Measurements from ENCODE around the gene AHNAK.
A peak's percentile ranks its signal among the peaks of the same experiment; 100 is the strongest.

The AHNAK gene

DNA sequence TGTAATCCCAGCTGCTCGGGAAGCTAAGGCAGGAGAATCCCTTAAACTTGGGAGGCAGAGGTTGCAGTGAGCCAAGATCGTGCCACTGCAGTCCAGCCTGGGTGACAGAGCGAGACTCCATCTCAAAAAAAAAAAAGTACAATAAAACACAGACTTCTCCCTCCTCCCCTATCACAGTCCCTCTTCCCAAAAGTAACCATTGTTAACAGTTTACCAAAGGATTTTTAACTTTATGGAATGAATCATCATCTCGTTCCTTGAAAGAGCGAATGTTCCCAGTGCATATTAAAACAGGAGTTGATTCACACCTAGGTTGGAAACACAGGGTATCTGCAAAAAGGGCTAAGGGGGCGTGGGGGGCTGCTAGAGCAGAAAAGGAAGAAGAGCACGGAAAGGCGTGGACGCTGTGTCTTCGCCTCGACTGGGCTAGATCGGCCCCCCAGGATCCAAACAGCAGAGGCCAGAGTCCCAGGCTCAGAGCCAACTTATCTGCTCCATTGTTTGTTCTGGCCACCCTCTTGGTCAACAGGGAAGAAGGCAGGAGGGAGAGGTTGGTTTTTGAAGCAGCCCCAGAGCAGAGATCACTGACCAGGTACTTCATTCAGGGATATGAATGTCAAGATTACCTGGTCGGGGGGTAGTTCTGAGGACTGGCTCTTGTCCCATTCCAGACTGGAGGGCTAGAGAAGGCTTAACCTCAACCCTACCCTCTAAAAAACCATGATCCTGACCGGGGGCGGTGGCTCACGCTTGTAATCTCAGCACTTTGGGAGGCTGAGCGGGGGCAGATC lies 2.1 kb upstream of the AHNAK start:
- Histone ChIP-seq H3K27me3 (replicated peaks) (no peaks in the 10 kb centered on the region), H3K36me3 (replicated peaks) (no peaks in the 10 kb centered on the region), H3K27ac (no peak overlapping the region), H3K4me3 (ENCODE audit: low read depth, low read length) (no peak overlapping the region)
- no peak for DNase-seq
- TF ChIP-seq, protein P1, sequence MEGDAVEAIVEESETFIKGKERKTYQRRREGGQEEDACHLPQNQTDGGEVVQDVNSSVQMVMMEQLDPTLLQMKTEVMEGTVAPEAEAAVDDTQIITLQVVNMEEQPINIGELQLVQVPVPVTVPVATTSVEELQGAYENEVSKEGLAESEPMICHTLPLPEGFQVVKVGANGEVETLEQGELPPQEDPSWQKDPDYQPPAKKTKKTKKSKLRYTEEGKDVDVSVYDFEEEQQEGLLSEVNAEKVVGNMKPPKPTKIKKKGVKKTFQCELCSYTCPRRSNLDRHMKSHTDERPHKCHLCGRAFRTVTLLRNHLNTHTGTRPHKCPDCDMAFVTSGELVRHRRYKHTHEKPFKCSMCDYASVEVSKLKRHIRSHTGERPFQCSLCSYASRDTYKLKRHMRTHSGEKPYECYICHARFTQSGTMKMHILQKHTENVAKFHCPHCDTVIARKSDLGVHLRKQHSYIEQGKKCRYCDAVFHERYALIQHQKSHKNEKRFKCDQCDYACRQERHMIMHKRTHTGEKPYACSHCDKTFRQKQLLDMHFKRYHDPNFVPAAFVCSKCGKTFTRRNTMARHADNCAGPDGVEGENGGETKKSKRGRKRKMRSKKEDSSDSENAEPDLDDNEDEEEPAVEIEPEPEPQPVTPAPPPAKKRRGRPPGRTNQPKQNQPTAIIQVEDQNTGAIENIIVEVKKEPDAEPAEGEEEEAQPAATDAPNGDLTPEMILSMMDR (IDR thresholded peaks at IDR 0.05; ENCODE audit: low read depth, low read length, missing control alignments), result no peak
- in situ Hi-C loops (cut with HindIII; ENCODE audit: low pct_ligation_motif_present, low sequenced_read_pairs), result no loop called here

GRCh38 chr11:62547691-62548281 lies 1.2 kb upstream of the AHNAK start:
- no peak for DNase-seq
- Histone ChIP-seq H3K27ac (no peak overlapping the region), H3K27me3 (replicated peaks) (no peaks in the 10 kb centered on the region), H3K4me3 (ENCODE audit: low read depth, low read length) (peak overlapping the region; percentile 90), H3K36me3 (replicated peaks) (no peaks in the 10 kb centered on the region)
- in situ Hi-C loops (cut with HindIII; ENCODE audit: low pct_ligation_motif_present, low sequenced_read_pairs), result no loop called here
- TF ChIP-seq, protein P1 (IDR thresholded peaks at IDR 0.05; ENCODE audit: low read depth, low read length, missing control alignments), result no peak

GRCh38 chr11:62546929-62547625 lies 471 bp upstream of the AHNAK start:
- Histone ChIP-seq H3K27me3 (replicated peaks) (no peaks in the 10 kb centered on the region), H3K27ac (peak overlapping the region; percentile 37), H3K4me3 (ENCODE audit: low read depth, low read length) (peak overlapping the region; percentile 90), H3K36me3 (replicated peaks) (no peaks in the 10 kb centered on the region)
- TF ChIP-seq, protein P1 (IDR thresholded peaks at IDR 0.05; ENCODE audit: low read depth, low read length, missing control alignments), result no peak
- in situ Hi-C loops (cut with HindIII; ENCODE audit: low pct_ligation_motif_present, low sequenced_read_pairs), result no loop called here
- no peak for DNase-seq

- TF ChIP-seq, protein P1 (IDR thresholded peaks at IDR 0.05; ENCODE audit: low read depth, low read length, missing control alignments), result peak; percentile 27
- in situ Hi-C loops (cut with HindIII; ENCODE audit: low pct_ligation_motif_present, low sequenced_read_pairs), result no loop called here
- Histone ChIP-seq H3K4me3 (ENCODE audit: low read depth, low read length) (peak overlapping the region; percentile 90), H3K36me3 (replicated peaks) (no peaks in the 10 kb centered on the region), H3K27me3 (replicated peaks) (no peaks in the 10 kb centered on the region), H3K27ac (peak overlapping the region; percentile 63)
- peak; percentile 87 for DNase-seq
Measured at GRCh38 chr11:62545437-62546243, 966 bp downstream of the AHNAK start.

GRCh38 chr11:62544581-62545436 lies 1.8 kb downstream of the AHNAK start:
- no peak for DNase-seq
- Histone ChIP-seq H3K27me3 (replicated peaks) (no peaks in the 10 kb centered on the region), H3K4me3 (ENCODE audit: low read depth, low read length) (peak overlapping the region; percentile 90), H3K36me3 (replicated peaks) (no peaks in the 10 kb centered on the region), H3K27ac (peak overlapping the region; percentile 63)
- in situ Hi-C loops (cut with HindIII; ENCODE audit: low pct_ligation_motif_present, low sequenced_read_pairs), result no loop called here
- TF ChIP-seq, protein P1 (IDR thresholded peaks at IDR 0.05; ENCODE audit: low read depth, low read length, missing control alignments), result no peak
